GM21423 (cell line): ENCODE results near the gene CPT1B.
"Not testable (repeated sequence)": the region's sequence is repeated elsewhere in the genome, so short reads cannot be mapped to it uniquely, and the experiment has no call there.

Experiments
- ATAC-seq: cut with Tn5 transposase; IDR thresholded peaks from one replicate; pipeline ENCODE4 v1.9.1; 2021; ENCODE audit warnings: mild to moderate bottlenecking, moderate library complexity; ENCODE audit not compliant: unreplicated experiment

Gene CPT1B

DNA sequence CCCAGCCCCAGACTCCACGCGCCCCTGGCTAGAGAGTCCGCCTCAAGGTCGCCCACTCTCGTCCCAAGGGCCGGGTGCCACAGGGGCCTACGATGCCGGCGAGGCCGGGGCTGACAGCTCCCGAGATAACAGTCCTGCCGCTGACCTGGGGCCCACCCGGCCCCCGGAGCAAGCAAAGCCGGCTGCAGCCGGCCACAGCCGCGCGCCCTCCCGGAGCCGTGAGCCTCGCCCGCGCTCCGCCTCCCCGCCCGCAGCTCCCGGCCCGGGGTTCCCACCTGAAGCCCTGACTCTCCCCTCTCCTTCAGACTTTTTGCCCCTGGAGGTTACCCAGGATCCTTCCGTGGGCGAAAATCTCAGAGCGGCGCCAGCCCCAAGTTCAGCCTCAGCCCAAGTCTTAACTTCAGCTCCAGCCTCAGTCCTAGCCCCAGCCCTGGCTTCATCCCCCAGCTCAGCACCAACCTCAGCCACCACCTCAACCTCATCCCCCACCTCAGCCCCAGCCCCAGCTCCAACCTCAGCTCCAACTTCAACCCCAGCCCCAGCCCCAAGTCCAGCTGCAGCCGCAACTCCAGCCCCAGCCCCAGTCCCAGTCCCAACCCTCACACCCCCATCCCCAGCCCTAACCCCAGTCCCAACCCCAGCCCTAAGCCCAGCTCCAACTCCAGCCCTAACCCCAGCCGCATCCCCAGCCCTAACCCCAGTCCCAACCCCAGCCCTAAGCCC, 30.8 kb downstream of the CPT1B start:
- no peak for ATAC-seq

DNA sequence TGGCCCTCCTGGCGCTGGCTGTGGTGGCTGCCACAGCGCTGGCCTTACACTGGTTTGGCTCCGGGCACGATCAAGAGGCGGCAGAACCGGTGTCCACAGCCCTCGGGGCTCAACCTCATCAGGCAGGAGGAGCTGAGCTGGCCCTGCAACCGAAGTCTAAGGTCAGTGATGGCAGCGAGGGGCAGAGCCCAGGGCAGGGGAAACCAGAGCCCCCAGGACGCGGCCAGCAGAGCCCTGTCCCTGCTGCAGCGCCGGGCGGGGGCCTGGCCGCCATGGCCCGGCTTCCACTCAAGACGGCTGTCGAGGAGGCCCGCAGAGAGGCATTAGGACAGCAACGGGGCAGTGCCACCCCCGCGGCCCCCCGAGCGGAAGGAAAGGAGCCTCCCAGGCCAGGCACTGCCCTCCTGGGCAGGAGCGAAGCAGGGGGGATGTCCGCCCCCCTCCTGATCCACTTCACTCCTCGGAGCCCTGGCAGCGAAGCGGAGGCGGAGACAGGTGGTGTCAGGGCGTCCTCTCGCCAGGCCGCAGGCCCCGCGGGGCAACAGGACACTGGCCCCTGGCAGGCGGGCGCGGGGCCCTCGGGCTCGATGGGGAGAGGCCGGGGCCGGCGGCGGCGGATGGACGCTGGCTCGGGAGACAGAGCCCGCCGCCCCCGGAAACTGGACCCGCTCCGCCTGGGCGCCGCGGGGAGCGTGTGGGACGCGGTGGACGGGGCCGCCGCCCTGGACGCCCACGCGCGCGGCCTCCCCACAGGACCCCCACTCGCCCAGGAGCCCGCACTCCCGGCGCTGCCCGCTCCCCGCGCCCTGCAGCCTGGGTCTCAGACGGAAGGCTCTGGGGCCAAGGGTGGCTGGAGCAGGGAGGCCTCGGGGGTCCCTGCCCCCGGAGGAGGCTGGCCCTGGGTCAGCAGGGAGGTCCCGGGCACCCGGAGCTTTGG, 31.6 kb downstream of the CPT1B start:
- ATAC-seq: no peak

DNA sequence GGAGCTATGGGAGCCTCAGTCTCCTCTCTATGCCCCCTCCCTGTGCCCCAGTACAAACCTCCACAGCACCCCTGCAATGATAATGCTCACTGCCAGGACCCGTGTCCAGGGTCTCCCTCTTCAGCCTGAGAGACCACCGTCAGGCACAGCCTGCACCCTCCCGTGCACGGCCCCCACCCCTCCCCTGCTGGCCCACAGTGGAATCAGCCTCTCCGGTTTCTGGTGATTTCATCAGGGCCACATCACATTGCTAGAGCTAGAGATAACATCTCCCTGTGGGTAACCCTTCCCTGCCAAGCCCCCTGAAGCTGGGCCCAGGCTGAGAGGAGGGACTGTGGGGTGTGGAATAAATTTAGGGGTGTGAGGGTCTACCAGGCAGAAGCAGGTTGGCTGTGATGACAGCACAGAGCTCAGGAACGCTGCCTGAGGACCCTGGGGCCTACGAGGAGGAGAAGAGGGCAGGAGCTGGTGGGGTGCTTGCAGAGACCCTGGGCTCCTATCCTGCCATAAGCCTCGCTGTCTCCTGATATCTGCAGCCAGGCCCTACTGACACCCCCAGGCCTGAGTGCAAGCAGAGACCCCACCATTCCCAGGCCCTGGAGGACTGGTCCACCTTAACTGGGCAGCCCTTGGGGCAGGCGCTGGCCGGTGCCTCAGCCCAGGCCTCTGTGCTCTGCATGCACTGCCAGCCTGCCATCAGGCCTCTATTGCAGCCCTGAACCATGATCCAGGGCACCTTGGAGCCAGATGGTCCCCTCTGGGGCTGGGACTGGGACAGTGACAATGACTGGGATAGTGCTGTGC, 32.5 kb downstream of the CPT1B start, which contains the start of gene KLHDC7B:
Gene KLHDC7B (plus strand): TSS at position 378 of the 804 bp plus-strand sequence. CDS start 345 bp downstream, at position 723.
- no peak for ATAC-seq

DNA sequence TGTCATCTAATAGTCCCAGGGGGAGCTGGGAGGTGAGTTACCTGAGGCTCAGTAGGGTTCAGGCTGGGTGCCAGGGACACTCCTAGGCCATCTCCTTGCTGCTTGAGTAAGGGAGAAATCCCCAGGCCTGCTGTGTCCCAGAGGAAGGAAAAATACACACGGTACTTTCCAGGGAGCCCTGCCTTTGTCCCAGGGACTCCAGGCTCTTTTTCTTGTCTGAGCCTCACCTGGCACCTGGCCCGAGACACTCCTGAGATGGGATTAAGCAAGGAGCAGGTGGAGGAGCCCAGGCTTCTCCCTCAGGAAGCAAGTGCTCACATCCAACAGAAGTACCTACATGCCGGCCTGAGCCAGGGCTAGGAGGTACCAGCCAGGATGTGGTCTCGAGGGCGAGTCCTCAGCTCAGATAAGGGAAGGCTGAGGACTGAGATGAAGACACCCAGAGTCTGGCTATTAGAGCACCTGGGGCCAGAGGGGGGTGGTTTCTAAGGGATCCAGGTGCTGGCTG, 33.4 kb downstream of the CPT1B start:
- no peak for ATAC-seq

DNA sequence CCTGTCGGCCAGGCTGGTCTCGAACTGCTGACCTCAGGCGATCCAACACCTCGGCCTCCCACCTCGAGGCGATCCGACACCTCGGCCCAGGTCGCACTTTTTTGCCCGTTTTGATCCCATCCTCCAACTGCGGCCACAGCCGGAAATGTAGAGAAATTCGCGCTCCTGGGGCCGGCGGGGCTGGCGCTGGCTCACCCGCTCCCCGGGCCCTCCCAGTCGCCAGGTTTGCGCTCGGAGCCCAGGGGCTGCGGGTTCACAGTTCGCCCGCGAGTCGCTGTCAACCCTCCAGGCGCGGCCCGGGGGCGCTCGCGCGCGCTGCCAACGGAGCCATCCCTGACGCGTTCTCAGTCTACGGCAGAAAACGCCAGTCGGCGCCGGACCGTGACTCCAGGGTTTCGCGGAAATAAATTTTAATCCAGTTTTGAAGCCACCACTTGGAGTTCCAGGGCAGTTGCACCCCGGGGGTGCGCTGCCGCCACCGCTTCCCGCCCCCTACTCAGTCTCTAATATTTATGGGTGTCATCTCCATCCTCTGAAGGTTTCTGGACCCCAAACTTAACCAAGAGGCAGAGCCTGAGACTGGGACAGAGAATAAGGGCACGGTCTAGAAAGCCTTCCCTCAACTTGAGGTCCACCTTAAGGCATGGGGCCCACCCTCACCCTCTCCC, 34.0 kb downstream of the CPT1B start:
- no peak for ATAC-seq

DNA sequence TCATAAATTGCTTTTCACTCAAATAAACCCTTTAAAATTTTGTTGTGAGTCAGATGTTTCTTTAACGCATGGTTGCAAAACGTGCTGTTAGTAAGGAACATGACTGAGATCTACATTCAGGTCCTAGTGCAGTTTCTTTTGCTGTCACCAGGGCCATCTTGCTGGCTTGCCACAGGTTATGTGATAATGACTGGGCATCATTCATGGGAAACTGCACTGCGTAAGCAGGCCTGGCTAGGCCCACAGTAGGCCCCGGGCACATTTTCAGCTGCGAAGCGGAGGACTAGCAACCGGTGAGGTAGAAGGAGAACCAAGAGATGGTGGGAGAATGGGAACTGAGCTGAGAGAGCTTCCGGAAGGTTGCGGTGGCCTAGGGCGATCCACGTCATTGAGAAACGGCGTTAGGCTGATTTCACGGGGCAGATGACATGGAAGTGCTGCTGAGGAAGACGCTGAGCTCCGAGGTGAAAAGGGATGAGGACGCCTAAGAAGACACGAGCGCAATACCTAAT, 35.8 kb downstream of the CPT1B start:
- no peak for ATAC-seq

DNA sequence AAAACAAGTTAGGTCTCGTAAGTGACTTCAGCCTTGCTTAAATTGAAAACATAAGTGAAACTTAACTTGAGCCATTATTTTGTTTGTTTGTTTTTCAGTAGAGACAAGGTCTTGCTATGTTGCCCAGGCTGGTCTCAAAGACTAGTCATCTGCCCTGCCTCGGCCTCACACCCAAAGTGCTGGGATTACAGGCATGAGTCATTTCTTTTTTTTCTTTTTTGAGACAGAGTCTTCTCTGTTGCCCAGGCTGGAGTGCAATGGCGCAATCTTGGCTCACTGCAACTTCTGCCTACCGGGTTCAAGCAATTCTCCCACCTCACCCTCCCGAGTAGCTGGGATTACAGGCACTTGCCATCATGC, 36.6 kb downstream of the CPT1B start:
- not testable (repeated sequence) for ATAC-seq

DNA sequence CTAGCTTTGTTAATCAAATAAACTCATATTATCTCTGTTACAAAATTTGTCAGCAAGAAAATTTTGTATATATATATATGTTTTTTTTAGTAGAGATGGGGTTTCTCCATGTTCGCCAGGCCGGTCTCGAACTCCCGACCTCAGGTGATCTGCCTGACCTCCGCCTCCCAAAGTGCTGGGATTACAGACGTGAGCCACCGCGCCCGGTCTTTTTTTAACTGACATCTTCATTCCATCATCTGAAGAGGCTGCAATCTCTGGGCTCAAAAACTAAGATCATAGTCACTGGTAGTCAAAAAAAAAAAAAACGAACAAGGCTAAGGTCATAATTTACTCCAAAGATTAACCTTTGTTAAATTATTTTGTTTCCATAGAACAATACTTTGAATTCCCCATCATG, 37.8 kb downstream of the CPT1B start:
- ATAC-seq: no peak

DNA sequence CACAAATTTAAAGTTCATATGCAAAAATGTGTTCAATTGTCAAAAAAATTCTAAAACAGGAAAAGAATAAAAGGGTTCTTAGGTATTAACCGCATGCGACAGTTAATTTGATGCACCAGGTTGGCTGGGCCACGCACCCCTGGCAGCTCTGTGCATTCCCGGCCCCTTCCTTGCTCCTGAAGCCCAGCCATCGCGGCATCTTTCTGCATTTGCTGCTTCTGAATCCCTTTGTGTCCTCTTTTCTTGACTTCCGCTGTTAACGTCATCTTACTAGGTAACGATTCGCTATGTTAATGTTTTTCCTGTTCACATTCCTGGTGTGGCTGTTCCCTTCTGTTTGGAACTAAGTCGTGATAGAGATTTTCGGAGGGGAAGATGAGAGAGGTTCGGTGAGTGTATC, 40.5 kb downstream of the CPT1B start:
- ATAC-seq: no peak

DNA sequence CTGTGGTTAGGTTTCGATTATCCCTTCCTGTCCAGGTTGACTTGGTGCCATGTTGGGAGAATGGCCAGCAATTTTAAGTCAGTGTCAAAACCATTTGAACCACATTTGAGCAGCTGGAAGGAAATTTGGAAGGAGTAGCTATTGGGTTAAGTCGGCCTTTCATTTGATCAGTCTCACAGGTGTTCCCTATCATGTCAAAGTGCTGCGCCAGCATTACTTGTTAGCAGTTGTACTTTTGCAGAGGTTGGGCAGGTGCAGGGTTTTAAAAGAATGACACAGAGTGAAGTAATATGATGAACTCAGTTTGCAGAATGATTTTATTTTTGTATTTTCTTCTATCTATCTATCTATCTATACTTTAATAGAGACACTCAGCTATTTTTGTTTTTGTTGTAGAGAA, 42.0 kb downstream of the CPT1B start:
- ATAC-seq: no peak

DNA sequence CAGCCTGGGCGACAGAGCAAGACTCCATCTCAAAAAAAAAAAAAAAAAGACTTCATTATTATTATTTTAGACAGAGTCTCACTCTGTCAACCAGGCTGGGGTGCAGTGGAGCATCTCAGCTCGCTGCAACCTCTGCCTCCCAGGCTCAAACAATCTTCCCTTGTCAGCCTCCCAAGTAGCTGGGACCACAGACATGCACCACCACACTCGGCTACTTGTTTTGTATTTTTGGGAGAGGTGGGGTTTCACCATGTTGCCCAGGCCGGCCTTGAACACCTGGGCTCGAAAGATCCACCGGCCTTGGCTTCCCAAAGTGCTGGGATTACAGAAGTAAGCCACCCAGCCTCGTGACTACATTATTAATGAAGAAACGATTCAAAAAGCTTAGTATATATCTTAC, 43.1 kb downstream of the CPT1B start:
- ATAC-seq: no peak

DNA sequence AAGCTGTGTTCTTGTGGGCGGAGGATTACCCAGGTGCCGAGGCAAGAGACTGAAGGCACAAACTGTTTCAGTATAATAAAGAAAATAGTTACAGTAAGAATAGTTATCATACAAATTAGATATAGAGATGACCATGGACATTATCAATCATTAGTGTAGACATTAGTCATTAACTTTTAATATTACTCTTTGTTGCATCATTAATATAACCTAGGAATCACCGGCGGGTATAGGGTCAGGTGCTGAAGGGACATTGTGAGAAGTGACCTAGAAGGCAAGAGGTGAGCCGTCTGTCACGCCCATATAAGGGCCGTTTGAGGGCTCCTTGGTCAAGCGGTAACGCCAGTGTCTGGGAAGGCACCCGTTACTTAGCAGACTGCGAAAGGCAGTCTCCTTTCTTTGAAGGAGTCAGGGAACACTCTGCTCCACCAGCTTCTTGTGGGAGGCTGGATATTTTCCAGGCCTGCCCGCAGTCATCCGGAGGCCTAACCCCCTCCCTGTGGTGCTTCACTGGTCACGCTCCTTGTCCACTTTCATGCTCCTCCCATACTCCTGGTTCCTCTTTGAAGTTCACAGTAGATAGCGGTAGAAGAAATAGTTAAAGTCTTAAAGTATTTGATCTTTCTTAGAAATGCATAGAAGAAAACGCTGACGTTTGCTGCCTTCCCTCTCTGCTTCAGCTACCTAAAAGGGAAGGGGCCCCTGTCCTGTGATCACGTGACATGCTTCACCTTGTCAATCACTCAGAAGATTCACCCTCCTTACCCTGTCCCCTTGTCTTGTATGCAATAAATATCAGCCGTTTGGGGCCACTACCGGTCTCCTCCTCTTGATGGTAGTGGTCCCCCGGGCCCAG, 44.1 kb downstream of the CPT1B start:
- not testable (repeated sequence) for ATAC-seq

DNA sequence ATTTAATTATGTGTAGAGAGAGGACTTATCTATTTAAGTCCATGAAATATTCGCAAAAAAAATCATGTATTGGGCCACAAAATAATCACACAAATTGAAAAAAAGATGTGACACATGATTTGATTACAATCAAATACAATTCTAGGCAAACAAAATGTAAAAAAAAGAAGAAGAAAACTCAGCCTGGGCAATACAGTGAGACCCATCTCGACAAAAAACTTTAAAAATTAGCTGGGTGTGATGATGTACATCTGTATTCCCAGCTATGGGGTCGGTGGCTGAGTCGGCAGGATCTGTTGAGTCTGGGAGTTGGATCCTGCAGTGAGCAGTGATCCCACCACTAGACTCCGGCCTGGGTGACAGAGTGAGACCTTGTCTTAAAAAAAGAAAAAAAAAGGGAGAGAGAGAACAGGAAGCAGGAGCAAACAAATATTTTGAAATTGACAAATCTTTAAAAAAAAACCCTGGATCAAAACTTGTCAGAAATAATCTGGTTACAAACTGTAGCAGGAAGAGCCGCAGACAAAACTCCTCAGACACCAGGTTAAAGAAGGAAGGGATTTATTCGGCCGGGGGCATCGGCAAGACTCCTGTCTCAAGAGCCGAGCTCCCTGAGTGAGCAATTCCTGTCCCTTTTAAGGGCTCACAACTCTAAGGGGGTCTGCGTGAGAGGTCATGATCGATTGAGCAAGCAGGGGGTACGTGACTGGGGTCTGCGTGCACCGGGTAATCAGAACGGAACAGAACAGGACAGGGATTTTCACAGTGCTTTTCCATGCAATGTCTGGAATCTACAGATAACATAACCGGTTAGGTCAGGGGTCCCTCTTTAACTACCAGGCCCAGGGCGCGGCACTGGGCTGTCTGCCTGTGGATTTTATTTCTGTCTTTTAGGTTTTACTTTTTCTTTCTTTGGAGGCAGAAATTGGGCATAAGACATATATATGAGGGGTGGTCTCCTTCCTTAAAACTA, 45.1 kb downstream of the CPT1B start:
- ATAC-seq: no peak

DNA sequence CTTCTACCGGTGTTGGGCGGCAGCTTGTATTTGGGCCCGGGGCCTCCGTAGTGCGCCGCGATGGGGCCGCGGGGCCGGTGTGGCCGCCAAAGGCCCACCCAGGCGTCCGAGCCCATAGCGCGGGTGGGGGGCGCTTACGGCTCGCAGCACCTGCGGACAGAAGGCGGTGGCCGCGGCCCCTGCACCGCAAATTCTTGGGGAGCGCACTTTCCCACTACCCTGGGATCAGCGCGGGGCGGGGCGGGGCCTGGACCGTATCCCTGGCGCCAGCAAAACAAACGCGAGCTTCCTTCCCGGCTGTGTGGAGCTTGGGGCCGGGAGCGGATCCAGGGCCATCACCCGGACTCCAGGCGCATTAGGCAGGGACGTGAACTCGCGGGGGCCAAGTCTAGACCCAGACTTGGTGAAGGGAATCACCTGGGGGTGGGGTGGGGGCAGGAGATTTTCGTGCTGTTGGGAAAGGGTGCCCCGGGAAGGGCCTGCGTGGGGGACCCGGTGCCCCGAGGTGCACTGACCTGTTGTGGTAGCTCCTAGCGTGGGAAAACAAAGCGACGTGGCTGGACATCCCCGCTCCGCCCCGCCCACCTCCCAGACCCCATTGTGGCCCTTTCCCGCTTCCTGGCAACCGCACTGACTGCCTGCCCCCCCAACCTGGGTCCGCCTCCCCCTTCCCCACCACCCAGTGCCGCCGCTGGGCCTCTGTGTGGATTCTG, 46.1 kb downstream of the CPT1B start:
- ATAC-seq: no peak

DNA sequence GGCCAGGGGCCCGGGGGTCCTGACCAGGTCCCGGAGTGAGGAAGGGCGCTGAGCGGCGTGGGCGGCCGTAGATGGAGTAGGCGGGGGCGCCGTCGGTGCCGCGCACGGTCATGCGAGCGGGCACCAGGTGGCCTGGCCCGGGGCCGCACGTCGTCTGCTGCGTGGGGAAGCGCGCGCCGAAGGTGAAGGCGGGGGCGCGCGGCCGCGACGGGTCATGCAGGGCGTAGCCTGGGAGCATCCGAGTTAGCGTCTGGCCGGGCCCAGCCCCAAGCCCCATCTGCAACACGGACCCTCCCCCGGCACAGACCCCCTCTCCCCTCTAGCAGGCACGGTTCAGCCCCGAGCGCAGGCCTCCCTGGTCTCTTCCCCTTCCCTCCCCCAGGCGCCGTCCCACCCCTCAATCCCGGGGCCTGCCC, 46.7 kb downstream of the CPT1B start:
- ATAC-seq: no peak

DNA sequence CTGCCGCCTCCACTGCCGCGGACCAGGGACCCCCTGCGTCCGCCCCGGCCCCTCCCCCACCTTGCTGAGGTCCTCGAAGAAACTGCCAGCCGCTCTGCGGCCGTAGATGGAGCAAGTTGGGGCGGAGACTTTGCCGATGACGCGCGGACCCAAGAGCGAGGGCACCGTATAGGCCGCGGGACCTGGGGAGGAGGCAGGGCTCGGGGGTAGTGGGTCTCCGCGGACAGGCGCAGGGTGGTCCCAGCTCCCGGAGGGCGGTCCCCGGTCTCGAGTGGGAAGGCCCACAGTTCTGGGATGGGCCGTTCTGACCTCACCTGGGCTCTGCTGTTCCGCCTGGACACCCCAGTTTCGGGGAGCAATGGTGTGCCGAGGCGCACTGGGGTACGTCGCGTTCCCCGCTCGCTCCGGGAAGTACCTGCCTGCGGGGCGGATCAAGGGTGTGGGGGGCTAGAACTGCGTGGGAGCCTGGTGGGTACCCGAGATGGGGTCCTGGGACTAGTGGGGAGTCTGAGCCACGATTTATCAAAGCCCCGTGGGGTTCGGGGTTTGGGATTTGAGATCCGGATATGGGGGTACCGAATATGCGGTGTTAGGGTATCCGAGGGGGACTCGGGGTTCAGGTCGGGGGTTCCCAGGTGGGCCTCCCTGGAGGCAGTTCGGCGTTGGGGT, 47.2 kb downstream of the CPT1B start:
- peak; percentile 25 for ATAC-seq

DNA sequence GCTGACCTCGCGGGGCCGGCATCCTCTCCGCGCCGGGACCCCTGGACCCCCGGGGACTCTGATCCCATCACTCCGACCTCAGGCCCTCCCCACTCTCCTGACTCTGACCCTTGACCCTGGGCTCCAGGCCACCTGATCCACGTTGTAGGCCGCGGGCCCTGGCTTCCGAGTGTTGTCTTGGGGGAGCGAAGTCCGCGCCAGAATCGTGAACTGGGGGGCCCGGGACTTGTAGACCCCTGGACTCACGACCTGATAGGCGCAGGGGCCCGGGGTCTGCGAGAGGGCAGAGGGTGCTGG, 47.7 kb downstream of the CPT1B start:
- no peak for ATAC-seq
